ENCODE data around the gene CFAP299.
"Not testable (repeated sequence)": the region's sequence is repeated elsewhere in the genome, so short reads cannot be mapped to it uniquely, and the experiment has no call there.

The CFAP299 gene

DNA sequence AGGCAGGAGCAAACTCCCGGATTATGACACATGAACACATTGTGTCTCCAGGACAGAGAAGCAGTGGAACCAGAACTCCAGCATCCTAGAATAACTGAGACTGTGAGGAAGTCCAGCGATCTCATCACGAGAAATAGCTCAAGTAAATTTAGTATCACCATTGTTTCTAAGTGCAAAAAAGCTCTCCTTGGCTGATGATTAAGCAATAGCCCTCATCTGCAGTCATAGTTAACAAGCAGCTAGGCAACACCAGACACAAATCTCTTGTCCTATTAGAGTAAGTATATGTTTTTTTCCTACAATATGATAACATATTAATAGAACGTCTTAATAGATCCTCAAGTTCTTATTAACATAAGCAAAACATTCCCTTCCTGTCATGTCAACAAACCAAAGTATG lies 2.4 kb upstream of the CFAP299 start:
- no peak for DNase-seq

DNA sequence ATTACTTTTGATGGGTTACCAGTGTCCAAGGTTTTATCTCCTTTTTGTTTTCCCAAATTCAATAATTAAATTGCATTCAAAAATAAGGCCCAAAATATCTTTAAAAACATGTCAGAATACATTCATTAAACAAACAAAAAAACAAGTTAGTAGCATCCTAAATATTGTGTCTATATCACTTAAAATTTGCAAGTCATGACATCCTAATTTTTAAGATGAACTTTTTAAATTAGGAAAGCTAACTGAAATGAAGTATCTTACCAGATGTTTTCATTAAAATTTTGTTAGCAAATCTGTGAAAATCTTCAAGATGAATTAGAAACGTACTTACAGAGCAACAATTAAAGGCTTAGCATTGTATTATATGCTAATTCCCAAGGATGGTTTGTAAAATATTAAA lies 962 bp upstream of the CFAP299 start:
- DNase-seq: no peak

DNA sequence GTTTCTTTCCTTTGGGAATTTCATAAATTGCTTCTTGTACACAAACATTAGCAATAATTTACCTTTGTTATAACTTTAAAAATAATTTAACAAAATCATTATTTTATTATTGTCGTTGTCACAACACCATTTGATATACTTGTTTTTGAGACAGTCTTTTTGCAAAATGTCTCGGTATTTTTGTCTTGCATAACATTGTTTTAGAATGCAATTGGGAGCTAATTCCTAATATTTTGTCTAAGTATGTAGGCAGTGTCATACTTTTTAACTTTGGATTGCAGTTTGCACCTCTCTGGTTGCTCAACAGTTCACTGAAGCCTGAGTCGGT lies 340 bp upstream of the CFAP299 start:
- DNase-seq: no peak

DNA sequence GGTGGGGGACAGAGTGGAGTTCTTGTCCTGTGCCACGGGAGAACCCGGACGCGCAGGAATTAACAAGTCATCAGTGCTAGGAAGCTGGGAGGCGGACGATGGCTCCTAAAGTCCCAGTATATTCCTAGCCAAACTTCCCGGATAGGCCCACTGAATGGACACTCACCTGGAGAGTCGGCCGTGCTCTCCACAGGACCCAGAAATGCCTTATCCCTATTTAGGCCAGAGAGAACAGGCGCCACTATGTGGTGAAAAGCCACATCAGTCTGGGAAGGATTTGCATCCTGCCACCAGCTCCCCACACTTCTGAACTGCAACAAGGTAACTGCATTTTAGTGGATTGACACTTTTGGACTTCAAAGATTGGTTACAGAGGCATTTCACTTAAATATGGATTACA lies 1.1 kb downstream of the CFAP299 start:
- no peak for DNase-seq

DNA sequence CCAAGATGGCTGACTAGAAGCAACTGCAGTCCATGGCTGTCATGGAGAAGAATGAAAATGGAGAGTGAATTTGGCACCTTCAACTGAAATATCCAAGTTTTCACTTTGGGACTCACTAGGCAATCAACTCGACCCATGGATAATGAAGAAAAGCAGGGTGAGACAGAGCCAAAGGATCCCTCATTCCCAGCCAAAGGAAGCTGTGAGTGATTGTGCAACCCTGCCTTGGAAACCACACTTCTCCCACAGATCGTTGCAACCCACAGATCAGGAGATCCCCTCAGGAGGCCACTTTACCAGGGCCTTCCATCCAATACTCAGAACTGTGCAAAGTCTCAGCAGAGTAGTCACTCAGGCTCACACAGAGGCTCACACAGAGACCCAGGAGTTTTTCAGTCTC lies 4.5 kb downstream of the CFAP299 start:
- no peak for DNase-seq

DNA sequence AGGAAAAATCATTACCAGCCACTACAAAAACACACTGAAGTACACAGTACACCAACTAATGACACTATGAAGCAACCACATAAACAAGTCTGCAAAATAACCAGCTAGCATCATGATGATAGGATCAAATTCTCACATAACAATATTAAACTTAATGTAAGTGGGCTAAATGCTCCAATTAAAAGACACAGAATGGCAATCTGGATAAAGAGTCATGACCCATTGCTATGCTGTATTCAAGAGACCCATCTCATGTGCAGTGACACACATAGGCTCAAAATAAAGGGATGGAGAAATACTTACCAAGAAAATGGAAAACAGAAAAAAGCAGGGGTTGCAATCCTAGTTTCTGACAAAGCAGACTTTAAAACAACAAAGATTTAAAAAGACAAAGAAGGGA lies 7.2 kb downstream of the CFAP299 start:
- not testable (repeated sequence) for DNase-seq

DNA sequence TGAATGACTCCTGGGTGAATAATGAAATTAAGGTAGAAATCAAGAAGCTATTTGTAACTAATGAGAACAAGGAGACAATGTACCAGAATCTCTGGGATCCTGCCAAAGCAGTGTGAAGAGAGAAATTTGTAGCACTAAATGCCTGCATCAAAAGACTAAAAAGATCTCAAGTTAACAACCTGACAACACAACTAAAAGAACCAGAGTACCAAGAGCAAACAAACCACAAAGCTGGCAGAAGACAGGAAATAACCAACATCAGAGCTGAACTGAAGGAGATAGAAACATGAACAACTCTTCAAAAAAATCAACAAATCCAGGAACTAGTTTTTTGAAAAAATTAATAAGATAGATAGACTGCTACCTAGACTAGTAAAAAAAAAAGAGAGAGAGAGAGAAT lies 8.4 kb downstream of the CFAP299 start:
- no peak for DNase-seq

DNA sequence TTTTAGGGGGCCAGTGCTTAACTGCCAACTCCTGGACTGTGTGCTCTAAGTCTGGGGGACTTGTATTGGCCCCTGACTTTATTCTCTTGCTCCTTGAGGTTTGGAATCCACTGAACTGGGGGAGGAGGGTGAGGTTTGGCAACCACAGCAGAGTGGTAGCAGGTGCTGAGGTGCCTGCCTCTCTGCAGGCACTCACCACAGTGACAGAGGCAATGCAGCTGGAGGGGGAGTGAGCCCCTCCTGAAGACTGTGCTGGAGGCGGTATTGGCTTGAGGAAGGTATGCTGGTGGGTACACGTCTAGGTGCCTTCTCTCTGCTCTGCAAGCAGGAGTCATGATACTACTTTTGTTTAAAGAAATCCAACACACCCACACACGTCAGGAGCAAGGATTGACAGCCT lies 24.6 kb downstream of the CFAP299 start:
- DNase-seq: no peak

DNA sequence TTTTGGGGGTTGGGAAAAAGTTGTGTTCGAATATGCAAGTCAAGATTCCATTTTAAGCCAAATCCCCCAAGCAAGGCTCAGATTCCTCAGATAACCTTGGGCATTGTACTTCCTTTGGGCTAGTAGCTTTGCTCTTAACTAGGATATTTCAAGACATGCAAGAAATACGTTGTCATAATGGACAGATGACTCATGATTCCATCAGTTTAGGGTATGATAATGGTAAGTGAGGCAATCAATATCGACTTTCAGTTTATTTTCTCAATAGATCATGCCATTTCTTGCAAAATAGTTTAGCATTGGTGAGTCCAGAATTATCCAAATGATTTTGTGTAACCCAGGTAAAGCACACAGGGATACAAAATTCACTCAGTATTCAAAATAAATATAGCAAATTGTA lies 25.4 kb downstream of the CFAP299 start:
- no peak for DNase-seq

DNA sequence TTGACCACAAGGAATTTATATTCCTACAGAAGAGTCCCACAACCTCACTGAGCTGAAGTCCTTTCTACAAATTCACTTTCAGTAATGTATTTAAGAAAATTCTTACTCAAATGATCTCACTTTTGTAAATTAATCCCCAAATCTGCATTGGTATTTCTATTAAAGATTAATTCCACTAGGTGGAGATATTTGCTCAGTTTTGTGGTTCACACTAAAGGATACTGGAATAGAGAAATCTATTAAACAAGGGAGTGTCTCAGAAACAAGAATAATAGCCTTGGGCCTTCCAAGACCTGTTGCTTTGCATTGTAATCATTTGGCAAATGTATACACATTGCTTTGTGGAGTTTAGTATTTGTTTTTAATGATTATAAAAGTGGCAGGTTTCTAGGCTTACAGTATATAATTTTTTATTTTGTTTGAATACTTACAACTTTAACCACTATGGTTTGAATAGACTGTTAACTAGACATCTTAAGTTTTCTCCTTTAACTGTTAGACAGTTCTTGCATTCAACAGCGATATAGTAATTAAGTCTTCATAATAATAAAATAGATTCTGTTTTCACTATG lies 25.9 kb downstream of the CFAP299 start:
- DNase-seq: peak; percentile 15

DNA sequence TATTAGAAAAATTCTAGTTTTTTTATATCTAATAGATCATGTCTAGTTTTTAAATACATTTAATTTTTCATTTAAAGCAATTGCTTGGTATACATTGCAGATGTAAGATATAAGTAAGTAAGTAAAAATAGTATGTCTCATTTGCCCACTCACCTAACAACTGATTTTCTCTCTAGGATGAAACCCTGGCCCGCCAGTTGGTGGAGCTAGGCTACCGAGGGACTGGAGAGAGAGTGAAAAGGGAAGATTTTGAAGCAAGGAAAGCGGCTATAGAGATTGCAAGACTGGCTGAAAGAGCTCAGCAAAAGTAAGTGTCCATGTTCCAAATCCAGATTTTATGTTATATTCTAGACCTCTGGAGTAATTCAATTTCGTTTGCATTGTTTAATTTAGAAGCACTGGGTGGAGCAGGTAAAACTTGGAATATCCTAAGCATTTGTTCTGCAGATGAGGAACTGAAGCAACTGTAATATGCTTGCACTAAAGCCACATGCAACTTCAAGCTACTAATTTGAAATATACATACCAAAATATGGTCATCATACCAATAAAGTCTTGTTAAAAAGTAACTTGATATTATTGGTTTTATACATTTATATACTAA lies 27.1 kb downstream of the CFAP299 start:
- DNase-seq: peak; percentile 14

DNA sequence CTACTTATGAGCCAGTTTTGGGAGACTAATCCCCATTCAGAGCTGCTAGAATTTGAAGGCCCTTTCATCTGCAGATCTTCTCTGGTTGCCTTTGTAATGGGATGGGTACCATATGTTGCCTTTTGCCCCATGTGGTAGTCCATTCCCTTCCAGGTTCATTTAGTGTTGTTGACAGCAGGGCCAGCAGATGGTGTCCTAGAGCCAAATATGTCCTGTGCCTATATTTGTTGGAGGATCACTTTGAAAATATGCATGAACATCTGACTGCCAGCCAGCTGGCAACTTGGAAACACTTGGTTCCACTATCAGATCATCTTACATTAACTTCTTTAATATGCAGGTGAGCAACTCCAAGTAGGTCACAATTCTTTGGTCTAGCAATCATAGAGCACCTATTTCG lies 30.4 kb downstream of the CFAP299 start:
- DNase-seq: peak; percentile 44

DNA sequence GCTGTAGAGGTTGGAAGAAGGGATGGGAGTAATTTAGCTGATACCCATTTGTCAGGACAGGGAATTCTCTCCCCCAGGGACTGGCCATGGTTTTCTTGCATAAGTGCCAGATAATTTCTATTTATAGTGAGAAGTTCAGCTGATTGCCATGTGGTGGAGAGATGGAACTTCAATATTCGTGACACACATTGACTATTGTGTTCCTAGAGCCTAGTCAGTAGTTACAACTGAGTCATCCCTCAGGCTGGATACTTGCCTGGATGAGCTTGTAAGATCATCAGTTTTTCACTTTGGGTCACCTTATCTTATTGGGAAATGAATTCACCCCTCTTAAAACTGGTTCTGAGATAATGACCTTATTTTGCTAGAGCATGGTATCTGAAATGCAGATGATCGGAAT lies 32.2 kb downstream of the CFAP299 start:
- DNase-seq: no peak

DNA sequence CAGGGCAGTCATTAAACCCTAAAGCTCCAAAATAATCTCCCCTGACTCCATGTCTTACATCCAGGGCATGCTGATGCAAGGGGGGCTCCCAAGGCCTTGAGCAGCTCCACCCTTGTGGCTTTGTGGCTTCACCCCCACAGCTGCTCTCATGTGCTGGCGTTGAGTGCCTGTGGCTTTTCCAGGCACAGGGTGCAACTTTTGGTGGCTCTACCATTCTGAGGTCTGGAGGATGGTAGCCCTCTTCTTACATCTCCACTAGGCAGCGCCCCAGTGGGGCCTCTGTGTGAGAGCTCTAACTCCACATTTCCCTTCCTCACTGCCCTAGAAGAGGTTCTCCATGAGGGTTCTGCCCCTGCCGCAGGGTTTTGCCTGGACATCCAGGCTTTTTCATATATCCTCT lies 35.1 kb downstream of the CFAP299 start:
- DNase-seq: no peak

DNA sequence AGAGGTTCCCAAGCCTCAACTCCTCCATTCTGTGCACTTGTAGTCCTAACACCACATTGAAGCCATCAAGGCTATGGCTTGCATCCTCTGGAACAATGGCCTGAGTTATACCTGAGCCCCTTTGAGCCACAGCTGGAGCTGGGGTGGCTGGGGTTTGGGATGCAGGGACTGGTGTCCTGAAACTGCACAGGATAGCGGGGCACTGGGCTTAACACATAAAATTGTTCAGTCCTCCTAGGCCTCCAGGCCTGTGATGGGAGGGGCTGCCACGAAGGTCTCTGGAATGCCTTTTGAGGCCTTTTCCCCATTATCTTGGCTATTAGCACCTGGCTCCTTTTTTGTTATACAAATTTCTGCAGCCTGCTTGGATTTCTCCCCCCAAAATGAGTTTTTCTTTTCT lies 35.5 kb downstream of the CFAP299 start:
- no peak for DNase-seq

DNA sequence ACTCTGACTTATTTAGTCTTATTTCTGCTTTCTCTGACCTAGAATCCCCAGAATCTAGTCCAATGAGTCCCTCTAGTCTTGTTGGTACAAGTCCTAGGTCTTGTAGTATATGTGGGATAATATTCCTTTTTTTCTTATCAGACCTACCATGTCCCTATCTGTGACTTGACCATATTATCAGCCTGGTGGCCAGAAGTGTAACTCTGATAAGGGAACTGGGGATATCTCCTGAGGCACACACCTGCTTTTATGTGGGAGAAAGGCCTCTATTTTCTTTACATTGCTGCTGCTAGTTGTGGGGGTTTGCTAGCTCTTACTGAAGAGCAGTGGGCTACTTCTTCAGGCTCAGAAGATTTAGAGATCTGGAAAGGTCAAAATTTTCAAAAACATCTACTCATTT lies 38.6 kb downstream of the CFAP299 start:
- no peak for DNase-seq

DNA sequence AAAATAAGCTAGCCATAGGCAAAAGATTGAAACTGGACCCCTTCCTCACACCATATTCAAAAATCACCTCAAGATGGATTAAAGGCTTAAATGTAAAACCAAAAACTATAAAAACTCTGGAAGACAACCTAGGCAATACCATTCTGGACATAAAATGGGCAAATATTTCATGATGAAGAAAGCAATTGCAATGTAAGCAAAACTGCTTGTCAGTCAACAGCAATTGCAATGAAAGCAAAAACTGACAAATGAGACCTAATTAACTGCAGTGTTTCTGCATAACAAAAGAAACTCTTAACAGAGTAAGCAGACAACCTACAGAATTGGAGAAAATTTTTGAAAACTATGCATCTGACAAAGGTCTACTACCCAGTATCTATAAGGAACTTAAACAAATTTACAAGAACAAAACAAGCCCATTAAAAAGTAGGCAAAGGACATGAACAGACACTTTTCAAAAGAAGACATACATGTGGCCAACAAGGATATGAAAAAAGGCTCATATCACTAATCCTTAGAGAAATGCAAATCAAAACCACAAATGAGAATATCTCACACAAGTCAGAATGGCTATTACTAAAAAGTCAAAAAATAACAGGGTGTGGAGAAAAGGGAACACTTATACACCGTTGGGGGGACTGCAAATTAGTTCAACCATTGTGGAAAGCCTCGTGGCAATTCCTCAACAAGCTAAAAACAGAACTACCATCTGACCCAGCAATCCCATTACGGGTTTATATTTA lies 46.7 kb downstream of the CFAP299 start:
- no peak for DNase-seq

DNA sequence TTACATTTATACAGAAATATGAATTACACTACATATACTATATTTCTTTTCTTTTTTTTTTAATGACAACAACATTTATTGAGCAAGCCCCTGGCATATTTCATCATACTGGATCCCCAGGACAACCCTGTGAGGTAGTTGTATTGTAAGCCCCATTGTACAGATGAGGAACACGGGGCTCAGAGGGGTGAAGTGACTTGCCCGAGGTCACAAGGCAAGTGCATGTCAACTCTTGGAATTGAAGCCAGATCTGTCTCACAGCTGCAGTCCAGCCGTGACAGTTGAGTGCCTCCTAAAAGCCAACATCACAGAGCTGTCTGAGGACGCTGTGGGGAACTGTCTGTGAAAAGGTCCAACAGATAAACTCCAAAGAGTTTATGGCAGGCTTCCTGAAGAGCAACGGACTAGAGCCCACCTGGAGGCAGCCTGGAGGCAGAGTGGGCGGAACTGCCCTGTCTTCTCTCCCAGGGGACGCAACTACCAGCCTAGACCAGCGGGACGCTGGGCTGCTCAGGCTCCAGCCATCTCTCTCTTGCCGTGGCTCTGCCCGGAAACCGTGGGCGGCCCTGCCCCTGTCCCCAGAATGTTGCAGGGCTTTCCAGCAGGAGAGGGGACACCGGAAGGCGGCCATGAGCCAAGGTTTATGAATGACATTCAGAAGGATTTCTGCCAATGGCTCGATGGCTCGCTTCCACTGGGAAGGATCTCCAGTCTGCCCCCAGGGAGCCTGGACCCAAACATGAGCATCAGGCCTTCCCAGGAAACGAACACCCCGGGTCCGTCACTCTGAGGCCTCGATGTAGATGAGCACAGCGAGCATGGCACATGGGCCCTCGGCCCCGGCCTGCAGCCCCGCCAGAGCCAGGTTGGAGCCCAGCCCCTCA lies 50.1 kb downstream of the CFAP299 start:
- DNase-seq: no peak

DNA sequence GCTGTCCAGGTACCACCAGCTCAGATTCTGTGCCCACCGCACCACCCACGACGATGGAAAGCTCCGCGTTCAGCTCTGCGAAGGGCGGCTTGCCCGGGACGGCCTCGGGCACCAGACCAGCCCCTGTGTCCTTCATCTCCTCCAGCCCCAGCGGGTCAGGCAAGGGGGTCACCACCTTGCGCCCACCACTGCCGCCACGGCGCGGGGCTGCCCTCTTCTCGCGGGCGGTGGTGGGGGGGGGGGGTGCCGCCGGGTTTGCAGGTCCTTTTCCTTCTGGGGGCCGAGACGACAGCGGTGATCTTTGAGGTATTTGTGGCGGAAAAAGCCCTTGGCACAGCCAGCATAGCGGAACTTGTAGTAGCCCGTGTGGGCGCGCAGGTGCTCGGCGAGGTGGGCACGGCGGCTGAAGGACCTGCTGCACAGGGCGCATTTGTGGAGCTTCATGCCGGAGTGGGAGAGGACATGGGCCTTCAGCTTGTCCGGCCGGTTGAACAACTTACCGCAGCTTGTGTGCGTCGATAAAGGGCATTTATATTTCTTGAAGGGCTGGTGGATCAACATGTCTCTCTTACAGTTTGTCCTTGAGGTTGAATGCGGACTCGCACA lies 50.9 kb downstream of the CFAP299 start:
- no peak for DNase-seq

DNA sequence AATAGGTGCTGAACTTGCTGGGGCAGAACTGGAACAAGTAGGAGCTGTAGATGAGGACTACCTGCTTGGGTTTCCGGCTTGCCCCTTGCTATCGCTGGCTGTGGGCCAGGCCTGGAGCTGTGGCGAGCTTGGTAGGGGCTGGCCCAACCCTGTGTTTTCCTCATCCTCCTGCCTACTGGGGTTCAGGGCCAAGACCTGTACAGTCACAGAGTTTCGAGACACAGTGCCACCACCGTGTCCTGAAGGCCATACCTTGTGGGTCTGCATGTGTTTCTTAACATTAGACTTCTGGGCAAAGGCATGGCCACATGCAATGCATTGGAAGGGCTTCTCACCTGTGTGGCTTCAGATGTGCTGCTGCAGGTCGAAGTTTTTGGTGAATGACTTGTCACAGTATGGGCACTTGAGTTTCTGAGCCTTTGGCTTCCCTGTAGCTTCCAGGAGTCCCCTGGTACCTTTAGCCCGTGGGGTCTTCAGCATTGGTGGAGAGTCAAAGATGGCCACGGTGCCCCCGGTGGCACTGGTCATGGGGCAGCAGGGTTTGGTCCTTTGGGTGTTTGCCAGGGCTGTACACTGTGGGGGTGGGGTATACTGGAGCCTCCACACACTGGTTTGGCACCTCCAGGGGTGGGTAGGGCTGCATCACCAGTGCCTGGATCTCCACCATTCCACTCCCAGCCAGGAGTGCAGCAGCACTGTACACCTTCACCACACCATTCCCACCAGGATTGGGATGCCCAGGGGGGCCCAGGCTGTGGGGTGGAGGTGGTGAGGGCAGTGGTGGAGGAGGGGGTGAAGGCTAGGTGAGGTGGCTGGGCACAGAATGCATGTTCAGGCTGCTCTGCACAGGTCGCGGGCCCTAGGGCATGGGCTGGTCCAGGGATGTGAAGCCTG lies 52.1 kb downstream of the CFAP299 start:
- DNase-seq: no peak

DNA sequence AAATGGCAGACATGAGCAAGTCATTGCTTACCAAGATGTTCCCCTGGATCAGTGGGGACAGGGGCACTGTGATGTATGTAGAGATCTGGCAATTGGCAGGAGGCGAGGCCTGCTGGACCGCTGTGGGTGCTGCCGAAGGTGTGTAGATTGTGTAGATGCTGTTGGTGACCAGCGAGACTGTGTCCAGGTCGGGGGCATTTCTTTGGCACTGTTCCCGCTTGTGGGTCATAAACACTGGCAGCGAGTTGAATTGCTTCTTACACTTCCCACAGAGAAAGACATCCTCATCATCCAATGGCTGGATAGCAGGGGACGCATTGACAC lies 52.7 kb downstream of the CFAP299 start:
- no peak for DNase-seq

DNA sequence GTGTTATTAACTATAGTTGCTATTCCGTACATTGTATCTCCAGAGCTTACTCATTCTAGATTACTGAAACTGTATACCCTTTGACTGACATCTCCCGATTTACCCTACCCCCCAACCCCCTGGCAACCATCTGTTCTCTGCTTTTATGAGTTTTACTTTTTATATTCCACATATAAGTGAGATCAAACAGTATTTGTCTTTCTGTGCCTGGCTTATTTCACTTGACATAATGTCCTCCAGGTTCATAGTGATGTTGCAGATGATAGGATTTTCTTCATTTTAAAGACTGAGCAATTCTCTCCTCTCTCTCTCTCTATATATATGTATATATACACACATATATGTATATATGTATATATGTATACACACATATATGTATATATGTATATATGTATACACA lies 54.6 kb downstream of the CFAP299 start:
- no peak for DNase-seq
